Astrocyte of the spinal cord (primary cell): ENCODE measurements around the gene ADAMTS7.

Source experiments
- DNase-seq: peaks from one replicate; pipeline ENCODE4 v3.0.0; 2011; ENCODE audit warnings: low read depth, low spot score
- H3K4me3 ChIP-seq: 2 replicates; pipeline ENCODE4 v1.5.1; 2011; ENCODE audit warnings: low read depth, mild to moderate bottlenecking, low read length, moderate library complexity
- in situ Hi-C: cut with HindIII; loops from 2 replicates; pipeline ENCODE4 v1.10.0; 2017; ENCODE audit warnings: low sequenced_read_pairs
- TF ChIP-seq, protein P1 (sequence below): IDR thresholded peaks from 2 replicates; pipeline ENCODE4 v1.5.1; 2012; ENCODE audit warnings: low read depth, mild to moderate bottlenecking, low read length, inconsistent platforms

Gene ADAMTS7, protein sequence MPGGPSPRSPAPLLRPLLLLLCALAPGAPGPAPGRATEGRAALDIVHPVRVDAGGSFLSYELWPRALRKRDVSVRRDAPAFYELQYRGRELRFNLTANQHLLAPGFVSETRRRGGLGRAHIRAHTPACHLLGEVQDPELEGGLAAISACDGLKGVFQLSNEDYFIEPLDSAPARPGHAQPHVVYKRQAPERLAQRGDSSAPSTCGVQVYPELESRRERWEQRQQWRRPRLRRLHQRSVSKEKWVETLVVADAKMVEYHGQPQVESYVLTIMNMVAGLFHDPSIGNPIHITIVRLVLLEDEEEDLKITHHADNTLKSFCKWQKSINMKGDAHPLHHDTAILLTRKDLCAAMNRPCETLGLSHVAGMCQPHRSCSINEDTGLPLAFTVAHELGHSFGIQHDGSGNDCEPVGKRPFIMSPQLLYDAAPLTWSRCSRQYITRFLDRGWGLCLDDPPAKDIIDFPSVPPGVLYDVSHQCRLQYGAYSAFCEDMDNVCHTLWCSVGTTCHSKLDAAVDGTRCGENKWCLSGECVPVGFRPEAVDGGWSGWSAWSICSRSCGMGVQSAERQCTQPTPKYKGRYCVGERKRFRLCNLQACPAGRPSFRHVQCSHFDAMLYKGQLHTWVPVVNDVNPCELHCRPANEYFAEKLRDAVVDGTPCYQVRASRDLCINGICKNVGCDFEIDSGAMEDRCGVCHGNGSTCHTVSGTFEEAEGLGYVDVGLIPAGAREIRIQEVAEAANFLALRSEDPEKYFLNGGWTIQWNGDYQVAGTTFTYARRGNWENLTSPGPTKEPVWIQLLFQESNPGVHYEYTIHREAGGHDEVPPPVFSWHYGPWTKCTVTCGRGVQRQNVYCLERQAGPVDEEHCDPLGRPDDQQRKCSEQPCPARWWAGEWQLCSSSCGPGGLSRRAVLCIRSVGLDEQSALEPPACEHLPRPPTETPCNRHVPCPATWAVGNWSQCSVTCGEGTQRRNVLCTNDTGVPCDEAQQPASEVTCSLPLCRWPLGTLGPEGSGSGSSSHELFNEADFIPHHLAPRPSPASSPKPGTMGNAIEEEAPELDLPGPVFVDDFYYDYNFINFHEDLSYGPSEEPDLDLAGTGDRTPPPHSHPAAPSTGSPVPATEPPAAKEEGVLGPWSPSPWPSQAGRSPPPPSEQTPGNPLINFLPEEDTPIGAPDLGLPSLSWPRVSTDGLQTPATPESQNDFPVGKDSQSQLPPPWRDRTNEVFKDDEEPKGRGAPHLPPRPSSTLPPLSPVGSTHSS (N-terminal part only)

DNA sequence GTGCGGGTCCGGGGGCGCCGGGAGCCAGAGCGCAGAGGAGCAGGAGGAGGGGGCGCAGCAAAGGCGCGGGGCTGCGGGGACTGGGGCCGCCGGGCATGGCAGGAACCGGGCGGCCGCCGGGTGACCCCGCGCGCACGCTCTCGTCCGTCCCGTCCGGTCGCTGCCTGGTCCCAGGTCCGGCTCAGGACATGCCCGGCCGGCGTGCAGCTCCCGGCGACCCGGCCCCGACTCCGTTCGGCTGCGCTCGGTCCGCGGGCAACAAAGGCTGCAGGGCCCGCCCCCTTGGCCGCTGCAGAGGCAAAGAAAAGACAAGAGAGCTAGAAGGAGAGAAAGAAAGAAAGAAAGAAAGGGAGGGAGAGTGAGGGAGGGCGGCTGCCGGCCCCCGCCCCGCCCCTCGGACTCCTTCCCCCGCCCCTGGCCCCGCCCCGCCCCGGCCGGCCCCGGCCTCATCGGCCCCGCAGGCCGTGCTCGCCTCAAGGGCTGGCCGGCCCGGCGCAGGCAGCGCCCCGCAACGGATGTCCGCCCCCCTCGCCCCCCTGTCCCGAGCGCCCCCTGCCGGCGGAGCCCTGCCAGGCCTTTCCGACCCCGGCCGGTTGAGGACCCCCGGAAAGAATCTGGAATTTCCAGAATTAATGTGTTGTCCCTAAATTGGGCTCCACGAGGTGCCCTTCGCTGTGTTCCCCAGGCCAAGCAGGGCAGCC is at the start of gene ADAMTS7:
ADAMTS7 (minus strand) TSS at position 341 of the 701 bp plus-strand sequence; CDS start at position 97, 244 bp downstream.
- peak; percentile 65 for DNase-seq
- in situ Hi-C loops = no loop called here
- peak within 1 kb of the TSS; percentile 56 for H3K4me3 ChIP-seq
- TF ChIP-seq, protein P1, sequence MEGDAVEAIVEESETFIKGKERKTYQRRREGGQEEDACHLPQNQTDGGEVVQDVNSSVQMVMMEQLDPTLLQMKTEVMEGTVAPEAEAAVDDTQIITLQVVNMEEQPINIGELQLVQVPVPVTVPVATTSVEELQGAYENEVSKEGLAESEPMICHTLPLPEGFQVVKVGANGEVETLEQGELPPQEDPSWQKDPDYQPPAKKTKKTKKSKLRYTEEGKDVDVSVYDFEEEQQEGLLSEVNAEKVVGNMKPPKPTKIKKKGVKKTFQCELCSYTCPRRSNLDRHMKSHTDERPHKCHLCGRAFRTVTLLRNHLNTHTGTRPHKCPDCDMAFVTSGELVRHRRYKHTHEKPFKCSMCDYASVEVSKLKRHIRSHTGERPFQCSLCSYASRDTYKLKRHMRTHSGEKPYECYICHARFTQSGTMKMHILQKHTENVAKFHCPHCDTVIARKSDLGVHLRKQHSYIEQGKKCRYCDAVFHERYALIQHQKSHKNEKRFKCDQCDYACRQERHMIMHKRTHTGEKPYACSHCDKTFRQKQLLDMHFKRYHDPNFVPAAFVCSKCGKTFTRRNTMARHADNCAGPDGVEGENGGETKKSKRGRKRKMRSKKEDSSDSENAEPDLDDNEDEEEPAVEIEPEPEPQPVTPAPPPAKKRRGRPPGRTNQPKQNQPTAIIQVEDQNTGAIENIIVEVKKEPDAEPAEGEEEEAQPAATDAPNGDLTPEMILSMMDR = peak; percentile 72

DNA sequence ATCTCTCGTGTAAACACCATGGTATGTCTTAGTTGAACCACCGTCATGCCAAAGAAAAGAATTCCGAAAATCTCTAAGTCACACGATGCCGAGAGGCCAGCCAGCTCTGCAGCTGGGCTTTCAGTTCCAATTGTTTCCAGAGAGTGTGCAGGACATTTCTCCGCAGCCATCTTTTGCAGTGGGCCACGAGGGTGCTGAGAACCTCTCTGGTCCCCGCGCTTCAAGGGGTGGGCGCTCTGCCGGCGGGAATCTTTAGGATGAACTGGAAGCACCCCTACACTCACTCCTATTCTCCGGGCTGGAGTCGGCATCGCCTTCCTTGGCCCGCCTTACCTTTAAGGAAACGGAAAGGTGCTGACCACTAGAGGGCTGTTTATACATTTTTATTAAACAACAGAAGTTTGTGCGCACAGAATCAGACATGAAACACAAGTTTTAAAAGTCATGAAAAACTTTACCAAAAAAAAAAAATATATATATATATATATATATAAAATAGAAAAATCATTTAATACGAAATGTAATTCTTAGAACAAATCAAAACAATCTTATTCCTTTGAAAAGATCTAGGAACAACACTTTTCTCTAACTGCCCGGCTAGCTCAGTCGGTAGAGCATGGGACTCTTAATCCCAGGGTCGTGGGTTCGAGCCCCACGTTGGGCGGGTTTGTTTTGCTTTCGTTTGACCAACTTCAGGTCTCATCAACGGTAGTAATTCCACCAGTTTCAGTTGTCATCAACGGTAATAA is 48.9 kb upstream of the ADAMTS7 start:
- TF ChIP-seq, protein P1 = peak; percentile 58
- peak overlapping the region; percentile 48 for H3K4me3 ChIP-seq
- DNase-seq = peak; percentile 85
- in situ Hi-C loops = no loop called here

DNA sequence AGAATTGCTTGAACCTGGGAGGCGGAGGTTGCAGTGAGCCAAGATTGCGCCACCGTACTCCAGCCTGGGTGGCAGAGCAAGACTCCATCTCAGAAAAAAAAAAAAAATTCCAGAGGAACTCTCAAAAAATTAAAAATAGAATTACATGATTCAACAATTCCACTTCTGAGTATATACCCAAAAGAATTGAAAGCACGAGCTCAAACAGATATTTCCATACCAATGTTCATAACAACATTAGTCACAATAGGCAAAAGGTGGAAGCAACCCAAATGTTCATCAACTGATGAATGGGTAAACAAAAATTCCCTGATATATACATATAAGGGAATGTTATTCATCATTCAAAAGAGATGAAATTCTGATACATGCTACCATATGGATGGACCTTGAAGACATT is 44.5 kb upstream of the ADAMTS7 start:
- H3K4me3 ChIP-seq = no peak overlapping the region
- in situ Hi-C loops = no loop called here
- TF ChIP-seq, protein P1 = no peak
- no peak for DNase-seq

DNA sequence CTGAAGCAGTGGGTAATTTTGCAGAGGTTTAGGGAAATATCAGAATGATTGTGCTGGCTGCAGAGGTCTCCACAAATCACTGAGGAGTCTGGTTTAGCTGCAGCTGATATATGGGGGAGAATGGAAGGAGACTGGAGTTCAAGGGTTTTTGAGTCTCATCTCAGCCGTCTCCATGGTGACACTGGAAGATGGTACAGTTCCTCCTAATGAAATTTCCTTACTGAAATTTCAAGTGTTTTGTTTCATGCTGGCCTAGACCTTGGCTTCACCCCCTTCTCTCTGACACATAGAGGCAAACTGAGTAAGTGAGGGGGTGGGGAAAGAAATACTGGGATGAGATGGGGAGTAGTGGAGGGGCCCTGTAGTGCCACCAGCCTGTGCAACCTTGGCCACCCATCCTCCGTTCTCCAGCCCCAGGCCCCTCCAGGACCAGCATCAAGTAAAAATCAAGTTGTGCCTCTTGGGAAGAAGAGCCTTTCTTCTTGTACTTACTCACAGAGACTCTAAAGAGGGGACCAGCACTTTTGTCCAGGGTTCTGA is 43.6 kb upstream of the ADAMTS7 start:
- TF ChIP-seq, protein P1 = no peak
- in situ Hi-C loops = no loop called here
- H3K4me3 ChIP-seq = no peak overlapping the region
- no peak for DNase-seq

DNA sequence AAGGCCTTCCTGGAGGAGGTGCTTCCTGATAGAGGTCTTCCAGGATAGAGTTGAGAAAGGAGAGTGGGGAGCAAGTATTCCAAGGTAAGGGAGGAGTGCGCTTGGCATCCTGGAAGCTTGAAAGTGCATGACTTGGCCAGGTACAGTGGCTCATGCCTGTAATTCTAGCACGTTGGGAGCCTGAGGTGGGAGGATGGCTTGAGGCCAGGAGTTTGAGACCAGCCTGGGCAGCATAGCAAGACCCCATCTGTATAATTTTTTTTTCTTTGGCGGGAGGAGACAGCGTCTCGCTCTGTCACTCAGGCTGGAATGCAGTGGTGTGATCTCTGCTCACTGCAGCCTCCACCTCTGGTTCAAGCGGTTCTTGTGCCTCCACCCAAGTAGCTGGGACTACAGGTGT is 42.2 kb upstream of the ADAMTS7 start:
- no peak overlapping the region for H3K4me3 ChIP-seq
- no peak for DNase-seq
- in situ Hi-C loops = no loop called here
- TF ChIP-seq, protein P1 = no peak
